HFF-Myc (cell line): ENCODE data around the gene ICAM5.
A peak's percentile ranks its signal among the peaks of the same experiment; 100 is the strongest.

Source experiments
- DNase-seq: peaks from one replicate; pipeline ENCODE4 v3.0.0-alpha.2; 2011; ENCODE audit warnings: low read depth; ENCODE audit errors: extremely low read depth
- H3K4me3 ChIP-seq: replicated peaks from 2 replicates; pipeline ENCODE4 v1.5.1; 2011; ENCODE audit warnings: low read depth, mild to moderate bottlenecking, control low read depth, low read length
- TF ChIP-seq, protein P1 (sequence below): IDR thresholded peaks from 2 replicates; pipeline ENCODE4 v1.5.1; 2012; ENCODE audit warnings: mild to moderate bottlenecking, low read depth, low read length, control low read depth; ENCODE audit errors: missing control alignments

The ICAM5 gene

DNA sequence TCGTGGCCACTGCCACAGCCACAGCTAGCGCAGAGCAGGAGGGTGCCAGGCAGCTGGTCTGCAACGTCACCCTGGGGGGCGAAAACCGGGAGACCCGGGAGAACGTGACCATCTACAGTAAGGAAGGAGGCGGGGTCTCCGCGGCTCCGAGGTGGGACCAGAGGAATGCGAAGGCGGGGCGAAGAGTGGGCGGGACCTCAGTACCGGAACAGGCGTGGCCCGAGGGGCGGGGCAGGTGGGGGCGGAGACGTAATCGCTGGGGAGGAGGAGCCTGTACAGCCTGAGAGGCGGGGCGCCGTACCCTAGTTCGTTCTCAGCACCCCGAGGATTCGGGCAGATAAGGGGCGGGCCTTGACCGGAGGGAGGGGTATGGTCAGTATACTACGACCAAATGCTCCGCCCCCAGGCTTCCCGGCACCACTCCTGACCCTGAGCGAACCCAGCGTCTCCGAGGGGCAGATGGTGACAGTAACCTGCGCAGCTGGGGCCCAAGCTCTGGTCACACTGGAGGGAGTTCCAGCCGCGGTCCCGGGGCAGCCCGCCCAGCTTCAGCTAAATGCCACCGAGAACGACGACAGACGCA lies 2.5 kb downstream of the ICAM5 start:
- peak overlapping the region; percentile 49 for H3K4me3 ChIP-seq

DNA sequence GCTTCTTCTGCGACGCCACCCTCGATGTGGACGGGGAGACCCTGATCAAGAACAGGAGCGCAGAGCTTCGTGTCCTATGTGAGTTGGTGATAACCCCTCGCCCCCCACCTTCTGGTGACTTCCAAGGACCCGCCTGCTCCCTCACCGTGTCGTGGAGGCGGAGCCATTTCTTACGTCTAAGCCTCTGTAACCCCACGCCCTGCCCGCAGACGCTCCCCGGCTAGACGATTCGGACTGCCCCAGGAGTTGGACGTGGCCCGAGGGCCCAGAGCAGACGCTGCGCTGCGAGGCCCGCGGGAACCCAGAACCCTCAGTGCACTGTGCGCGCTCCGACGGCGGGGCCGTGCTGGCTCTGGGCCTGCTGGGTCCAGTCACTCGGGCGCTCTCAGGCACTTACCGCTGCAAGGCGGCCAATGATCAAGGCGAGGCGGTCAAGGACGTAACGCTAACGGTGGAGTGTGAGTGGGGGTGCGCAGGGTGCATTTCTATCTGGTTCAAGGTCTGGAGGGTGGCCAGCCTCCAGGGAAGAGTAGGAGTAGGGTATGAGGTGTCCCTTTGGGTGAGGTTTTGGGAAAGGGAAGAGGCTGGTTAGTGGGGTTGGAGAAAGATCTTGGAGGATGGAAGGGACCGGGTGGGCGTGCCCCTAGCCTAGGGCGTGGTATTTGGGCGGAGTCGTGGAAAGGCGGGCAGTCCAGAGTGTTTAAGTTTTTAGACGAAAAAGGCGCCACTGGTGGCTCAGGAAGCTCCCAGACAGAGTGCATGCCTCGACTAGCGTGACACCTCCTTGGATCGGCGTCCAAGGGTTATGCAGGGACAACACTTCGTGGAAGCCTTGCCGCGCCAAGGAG lies 3.3 kb downstream of the ICAM5 start:
- 0 out of 2 replicates have a peak overlapping the region, but pooled peaks have one; percentile 7 for H3K4me3 ChIP-seq
- DNase-seq = no peak
- TF ChIP-seq, protein P1, sequence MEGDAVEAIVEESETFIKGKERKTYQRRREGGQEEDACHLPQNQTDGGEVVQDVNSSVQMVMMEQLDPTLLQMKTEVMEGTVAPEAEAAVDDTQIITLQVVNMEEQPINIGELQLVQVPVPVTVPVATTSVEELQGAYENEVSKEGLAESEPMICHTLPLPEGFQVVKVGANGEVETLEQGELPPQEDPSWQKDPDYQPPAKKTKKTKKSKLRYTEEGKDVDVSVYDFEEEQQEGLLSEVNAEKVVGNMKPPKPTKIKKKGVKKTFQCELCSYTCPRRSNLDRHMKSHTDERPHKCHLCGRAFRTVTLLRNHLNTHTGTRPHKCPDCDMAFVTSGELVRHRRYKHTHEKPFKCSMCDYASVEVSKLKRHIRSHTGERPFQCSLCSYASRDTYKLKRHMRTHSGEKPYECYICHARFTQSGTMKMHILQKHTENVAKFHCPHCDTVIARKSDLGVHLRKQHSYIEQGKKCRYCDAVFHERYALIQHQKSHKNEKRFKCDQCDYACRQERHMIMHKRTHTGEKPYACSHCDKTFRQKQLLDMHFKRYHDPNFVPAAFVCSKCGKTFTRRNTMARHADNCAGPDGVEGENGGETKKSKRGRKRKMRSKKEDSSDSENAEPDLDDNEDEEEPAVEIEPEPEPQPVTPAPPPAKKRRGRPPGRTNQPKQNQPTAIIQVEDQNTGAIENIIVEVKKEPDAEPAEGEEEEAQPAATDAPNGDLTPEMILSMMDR = no peak

More for the DNA sequence above, 2.5 kb downstream of the ICAM5 start:
- TF ChIP-seq, protein P1 = no peak
- peak; percentile 56 for DNase-seq

DNA sequence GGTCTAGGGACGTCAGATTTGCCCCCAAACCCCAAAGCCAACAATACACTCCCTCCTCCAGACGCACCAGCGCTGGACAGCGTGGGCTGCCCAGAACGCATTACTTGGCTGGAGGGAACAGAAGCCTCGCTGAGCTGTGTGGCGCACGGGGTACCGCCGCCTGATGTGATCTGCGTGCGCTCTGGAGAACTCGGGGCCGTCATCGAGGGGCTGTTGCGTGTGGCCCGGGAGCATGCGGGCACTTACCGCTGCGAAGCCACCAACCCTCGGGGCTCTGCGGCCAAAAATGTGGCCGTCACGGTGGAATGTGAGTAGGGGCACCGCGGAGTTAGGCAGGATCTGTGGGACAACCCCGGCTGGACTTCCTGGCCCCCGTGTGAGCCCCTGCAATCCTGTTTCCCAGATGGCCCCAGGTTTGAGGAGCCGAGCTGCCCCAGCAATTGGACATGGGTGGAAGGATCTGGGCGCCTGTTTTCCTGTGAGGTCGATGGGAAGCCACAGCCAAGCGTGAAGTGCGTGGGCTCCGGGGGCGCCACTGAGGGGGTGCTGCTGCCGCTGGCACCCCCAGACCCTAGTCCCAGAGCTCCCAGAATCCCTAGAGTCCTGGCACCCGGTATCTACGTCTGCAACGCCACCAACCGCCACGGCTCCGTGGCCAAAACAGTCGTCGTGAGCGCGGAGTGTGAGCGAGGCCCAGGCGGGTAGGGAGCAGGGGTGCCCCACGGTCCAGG lies 4.0 kb downstream of the ICAM5 start:
- H3K4me3 ChIP-seq = no peak overlapping the region
- TF ChIP-seq, protein P1 = no peak
- DNase-seq = no peak

DNA sequence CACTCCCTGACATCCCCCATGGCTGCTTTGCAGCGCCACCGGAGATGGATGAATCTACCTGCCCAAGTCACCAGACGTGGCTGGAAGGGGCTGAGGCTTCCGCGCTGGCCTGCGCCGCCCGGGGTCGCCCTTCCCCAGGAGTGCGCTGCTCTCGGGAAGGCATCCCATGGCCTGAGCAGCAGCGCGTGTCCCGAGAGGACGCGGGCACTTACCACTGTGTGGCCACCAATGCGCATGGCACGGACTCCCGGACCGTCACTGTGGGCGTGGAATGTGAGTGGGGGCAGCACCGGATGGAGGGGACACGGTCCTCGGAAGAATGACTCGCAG lies 4.6 kb downstream of the ICAM5 start:
- DNase-seq = no peak
- TF ChIP-seq, protein P1 = no peak
- H3K4me3 ChIP-seq = no peak overlapping the region

DNA sequence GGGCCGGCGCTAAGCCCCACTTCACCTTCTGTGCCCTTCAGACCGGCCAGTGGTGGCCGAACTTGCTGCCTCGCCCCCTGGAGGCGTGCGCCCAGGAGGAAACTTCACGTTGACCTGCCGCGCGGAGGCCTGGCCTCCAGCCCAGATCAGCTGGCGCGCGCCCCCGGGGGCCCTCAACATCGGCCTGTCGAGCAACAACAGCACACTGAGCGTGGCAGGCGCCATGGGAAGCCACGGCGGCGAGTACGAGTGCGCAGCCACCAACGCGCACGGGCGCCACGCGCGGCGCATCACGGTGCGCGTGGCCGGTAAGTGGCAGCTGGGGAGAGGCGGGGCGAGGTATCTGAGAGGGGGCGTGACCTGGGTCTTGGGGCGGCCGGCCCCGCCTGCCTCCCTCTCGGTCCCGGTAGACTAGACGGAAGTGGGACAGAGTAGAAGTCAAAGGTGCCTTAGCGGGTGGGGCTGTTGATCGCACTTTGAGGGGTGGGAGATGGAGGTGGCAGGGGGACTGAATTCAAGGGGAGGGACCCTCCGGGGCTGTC lies 5.6 kb downstream of the ICAM5 start:
- no peak overlapping the region for H3K4me3 ChIP-seq
- DNase-seq = no peak
- TF ChIP-seq, protein P1 = peak; percentile 7

DNA sequence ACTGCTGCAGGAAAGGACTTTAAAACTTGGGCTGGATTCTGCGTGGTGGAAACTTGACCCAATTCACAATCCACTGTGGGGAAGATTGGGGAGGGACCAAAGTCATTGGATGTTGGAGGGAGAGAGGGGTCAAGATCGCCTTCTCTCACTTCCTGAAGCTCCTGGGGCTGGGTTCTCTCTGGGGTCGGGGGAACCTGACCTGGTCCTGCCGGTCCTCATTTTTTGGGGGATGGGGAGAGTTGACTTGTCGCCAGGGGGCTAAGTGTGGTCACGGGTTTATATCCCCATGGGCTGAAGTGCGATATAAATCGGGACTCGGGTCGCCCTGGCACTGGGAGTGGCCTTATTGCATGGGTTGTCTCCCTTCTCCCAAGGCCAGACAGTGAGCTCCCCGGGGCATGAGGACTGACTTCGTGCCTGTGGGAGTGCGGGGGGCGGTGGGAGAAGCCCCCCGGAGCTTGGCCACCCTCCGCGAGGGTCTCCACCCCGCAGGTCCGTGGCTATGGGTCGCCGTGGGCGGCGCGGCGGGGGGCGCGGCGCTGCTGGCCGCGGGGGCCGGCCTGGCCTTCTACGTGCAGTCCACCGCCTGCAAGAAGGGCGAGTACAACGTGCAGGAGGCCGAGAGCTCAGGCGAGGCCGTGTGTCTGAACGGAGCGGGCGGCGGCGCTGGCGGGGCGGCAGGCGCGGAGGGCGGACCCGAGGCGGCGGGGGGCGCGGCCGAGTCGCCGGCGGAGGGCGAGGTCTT lies 6.3 kb downstream of the ICAM5 start:
- DNase-seq = no peak
- TF ChIP-seq, protein P1 = no peak
- H3K4me3 ChIP-seq = no peak overlapping the region
